BJ (cell line): ENCODE measurements around the gene CYB561. TPM values are rescaled to one million over a fixed set of nuclear protein-coding genes. Genes with fewer than 3 reads are reported as not detected.

Experiments
- CTCF ChIA-PET: fragments of 350-600 bp; formaldehyde crosslinking; extraction: SDS; loops from one replicate; lab custom pipeline; 2021; ENCODE audit warnings: antibody characterized with exemption, inconsistent platforms; lab: Yijun Ruan, JAX
- POLR2A ChIA-PET: fragments of 300-600 bp; sonication (Branson Sonifier 250); formaldehyde crosslinking; extraction: SDS; loops from one replicate; lab custom pipeline; 2021; ENCODE audit warnings: antibody characterized with exemption; lab: Charles Lee
- DNase-seq: peaks from one replicate; pipeline ENCODE4 v3.0.0-alpha.2; 2011; ENCODE audit warnings: low read depth
- H3K27me3 ChIP-seq: 2 replicates; pipeline ENCODE4 v1.6.0; 2011; ENCODE audit warnings: low read length; ENCODE audit not compliant: control insufficient read depth, insufficient read depth
- H3K36me3 ChIP-seq: 2 replicates; pipeline ENCODE4 v1.5.1; 2011; ENCODE audit warnings: low read length; ENCODE audit not compliant: control insufficient read depth, insufficient read depth
- H3K4me3 ChIP-seq: 2 replicates; pipeline ENCODE4 v1.5.1; 2011; ENCODE audit warnings: low read depth, mild to moderate bottlenecking, control low read depth, low read length
- CTCF ChIP-seq: IDR thresholded peaks from 2 replicates; pipeline ENCODE4 v1.5.1; 2011; ENCODE audit warnings: low read depth, mild to moderate bottlenecking, control low read depth, inconsistent platforms, low read length, moderate library complexity; ENCODE audit not compliant: insufficient read depth
- polyA plus RNA-seq: library from polyadenylated mRNA; depleted of rRNA; stranded (reverse); fragments of >200 nt; gene quantifications from 2 replicates; pipeline ENCODE4 v1.2.3, GENCODE V29; 2011

Gene CYB561
- polyA plus RNA-seq, 1 experiment: 17.1 TPM

DNA sequence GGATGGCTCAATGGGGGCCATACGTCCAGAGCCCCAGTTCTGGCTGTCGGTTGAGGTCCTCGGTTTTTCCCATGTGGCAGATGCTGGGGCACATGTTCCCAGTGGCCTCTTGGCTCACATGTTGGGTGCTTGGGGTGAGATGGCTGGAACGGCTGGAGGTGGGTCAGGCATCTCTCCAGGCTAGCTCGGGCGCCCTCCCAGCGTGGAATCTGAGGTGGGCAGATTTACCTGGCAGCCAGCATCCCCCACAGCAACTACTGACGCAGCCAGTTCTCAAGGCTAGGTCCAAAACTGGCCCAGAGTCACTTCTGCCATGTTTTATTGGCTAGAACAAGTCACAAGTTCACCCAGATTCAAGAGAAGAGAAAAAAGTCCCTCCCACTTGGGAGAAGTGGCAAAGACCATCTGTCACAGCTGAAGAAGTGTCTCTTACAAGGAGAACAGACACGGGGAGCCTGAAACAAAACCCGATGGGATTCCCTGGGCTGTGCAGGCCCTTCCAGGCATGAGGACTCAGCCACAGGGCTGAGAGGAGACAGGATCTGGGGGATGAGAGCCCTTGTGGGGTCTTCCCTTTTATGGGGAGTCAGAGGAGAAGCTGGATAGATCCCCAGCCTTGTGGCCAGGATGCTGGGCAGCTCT, 46.0 kb upstream of the CYB561 start:
- DNase-seq: no peak
- CTCF ChIA-PET: interaction anchor here (1.9 to 2.0 kb wide), 2 partner anchors 13 to 67 kb away, joined by 6 to 8 read pairs; no protein-coding TSS in a partner anchor
- POLR2A ChIA-PET: no interaction called here
- Histone ChIP-seq H3K36me3 (no peaks in the 10 kb centered on the region), H3K4me3 (no peak overlapping the region), H3K27me3 (peaks cover 2% of the 10 kb centered on the region; the same call in 1 of the 2 replicates)
- TF ChIP-seq CTCF: no peak

GRCh38 chr17:63491413-63491812, 45.3 kb upstream of the CYB561 start:
- POLR2A ChIA-PET: no interaction called here
- no peak overlapping the region for H3K4me3 ChIP-seq
- H3K36me3 ChIP-seq: no peaks in the 10 kb centered on the region
- no peak for TF ChIP-seq CTCF
- CTCF ChIA-PET: interaction anchor here (1.1 to 2.0 kb wide), 3 partner anchors 9 to 66 kb away, joined by 3 to 8 read pairs (median 6); no protein-coding TSS in a partner anchor
- no peak for DNase-seq
- H3K27me3 ChIP-seq: peaks cover 2% of the 10 kb centered on the region; the same call in 1 of the 2 replicates

GRCh38 chr17:63490858-63491400, 44.8 kb upstream of the CYB561 start:
- TF ChIP-seq CTCF: no peak
- CTCF ChIA-PET: interaction anchor here (1.1 to 2.0 kb wide), 2 partner anchors 9 to 11 kb away, joined by 3 to 8 read pairs; no protein-coding TSS in a partner anchor
- no peak for DNase-seq

DNA sequence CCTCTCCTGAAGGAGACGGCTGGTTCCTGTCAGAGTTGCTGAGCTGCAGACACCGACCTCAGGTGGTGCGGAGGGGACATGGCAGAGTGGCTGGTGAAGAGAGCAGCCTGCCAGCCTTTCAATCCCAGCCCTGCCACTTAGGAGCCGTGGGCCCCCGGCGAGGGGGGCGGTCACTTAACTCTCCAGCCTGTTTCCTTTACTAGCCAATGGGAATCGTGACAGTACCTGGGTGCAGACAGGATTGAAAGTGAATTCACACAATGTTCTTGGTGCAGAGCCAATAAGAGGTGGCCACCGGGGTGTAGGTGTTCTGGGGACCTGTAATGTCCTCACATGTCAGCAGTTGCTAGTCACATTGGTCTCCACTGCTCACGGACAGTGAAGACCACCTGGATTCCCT, 44.2 kb upstream of the CYB561 start:
- no peak for DNase-seq
- Histone ChIP-seq H3K27me3 (peaks cover 2% of the 10 kb centered on the region; the same call in 1 of the 2 replicates), H3K4me3 (no peak overlapping the region), H3K36me3 (no peaks in the 10 kb centered on the region)
- CTCF ChIA-PET: interaction anchor here (1.0 to 4.2 kb wide), 2 partner anchors 9 to 11 kb away, joined by 3 to 27 read pairs; no protein-coding TSS in a partner anchor
- TF ChIP-seq CTCF: no peak
- POLR2A ChIA-PET: no interaction called here

More at GRCh38 chr17:63490858-63491400, 44.8 kb upstream of the CYB561 start:
- no peaks in the 10 kb centered on the region for H3K36me3 ChIP-seq
- POLR2A ChIA-PET: no interaction called here
- H3K4me3 ChIP-seq: no peak overlapping the region
- H3K27me3 ChIP-seq: peaks cover 2% of the 10 kb centered on the region; the same call in 1 of the 2 replicates

DNA sequence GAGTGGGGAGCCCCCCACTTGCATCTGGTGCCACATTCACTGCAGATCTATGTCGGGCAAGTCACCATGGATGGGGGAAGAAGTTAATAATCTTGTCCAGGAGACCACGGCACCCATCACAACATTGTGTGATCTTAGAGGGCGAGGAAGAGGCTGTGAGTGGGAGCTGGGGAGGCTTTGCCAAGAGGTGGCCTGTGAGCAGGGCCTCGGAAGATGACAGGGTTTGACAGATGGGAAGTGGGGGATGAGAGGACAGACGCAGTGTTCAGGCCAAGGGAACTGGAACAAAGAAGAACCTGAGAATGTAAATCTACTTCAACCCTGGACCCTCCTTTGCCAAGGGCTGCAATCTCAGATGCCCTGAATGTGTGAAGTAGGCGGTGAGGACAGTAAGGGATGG, 43.2 kb upstream of the CYB561 start:
- TF ChIP-seq CTCF: no peak
- CTCF ChIA-PET: interaction anchor here (0.5 to 4.2 kb wide), 5 partner anchors 8 to 766 kb away, joined by 3 to 27 read pairs (median 4); no protein-coding TSS in a partner anchor

More for the DNA sequence above, 43.2 kb upstream of the CYB561 start:
- H3K4me3 ChIP-seq: no peak overlapping the region
- DNase-seq: no peak
- H3K36me3 ChIP-seq: no peaks in the 10 kb centered on the region; the same call in 1 of the 2 replicates
- peaks cover 2% of the 10 kb centered on the region; the same call in 1 of the 2 replicates for H3K27me3 ChIP-seq
- POLR2A ChIA-PET: no interaction called here
